ENCODE measurements around the gene TMCC2.

DNA sequence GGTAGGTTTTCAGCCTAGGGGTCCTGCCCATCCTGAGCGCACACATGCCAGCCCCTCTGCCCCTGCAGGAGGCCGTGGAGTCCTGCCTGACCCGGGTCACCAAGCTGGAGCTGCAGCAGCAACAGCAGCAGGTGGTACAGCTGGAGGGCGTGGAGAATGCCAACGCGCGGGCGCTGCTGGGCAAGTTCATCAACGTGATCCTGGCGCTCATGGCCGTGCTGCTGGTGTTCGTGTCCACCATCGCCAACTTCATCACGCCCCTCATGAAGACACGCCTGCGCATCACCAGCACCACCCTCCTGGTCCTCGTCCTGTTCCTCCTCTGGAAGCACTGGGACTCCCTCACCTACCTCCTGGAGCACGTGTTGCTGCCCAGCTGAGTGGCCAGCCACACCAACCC is 44.0 kb downstream of the TMCC2 start:
- TF ChIP-seq POLR2A (IDR thresholded peaks at IDR 0.05) (no peak), POLR2AphosphoS5 (IDR thresholded peaks at IDR 0.05) (no peak)
- TF ChIP-seq, protein P1, sequence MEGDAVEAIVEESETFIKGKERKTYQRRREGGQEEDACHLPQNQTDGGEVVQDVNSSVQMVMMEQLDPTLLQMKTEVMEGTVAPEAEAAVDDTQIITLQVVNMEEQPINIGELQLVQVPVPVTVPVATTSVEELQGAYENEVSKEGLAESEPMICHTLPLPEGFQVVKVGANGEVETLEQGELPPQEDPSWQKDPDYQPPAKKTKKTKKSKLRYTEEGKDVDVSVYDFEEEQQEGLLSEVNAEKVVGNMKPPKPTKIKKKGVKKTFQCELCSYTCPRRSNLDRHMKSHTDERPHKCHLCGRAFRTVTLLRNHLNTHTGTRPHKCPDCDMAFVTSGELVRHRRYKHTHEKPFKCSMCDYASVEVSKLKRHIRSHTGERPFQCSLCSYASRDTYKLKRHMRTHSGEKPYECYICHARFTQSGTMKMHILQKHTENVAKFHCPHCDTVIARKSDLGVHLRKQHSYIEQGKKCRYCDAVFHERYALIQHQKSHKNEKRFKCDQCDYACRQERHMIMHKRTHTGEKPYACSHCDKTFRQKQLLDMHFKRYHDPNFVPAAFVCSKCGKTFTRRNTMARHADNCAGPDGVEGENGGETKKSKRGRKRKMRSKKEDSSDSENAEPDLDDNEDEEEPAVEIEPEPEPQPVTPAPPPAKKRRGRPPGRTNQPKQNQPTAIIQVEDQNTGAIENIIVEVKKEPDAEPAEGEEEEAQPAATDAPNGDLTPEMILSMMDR (IDR thresholded peaks at IDR 0.05 in 8 of 11, conservative IDR thresholded peaks at IDR 0.05 in 3 of 11) = no peak

Data from spleen (tissue), 7 donors.